G401.6 (cell line): Measurements from ENCODE around the gene FGF14.

Source experiments
- FAIRE-seq: peaks from 2 replicates; lab custom pipeline; 2012; peaks lifted over from hg19 to GRCh38; lab: Jason Lieb, UNC

FGF14 gene

GRCh38 chr13:101773062-101773461 is 628.8 kb downstream of the FGF14 start:
- no peak for FAIRE-seq

- FAIRE-seq = no peak
Measured at GRCh38 chr13:101767131-101767530, 634.7 kb downstream of the FGF14 start.

GRCh38 chr13:101763191-101763590 is 638.7 kb downstream of the FGF14 start:
- no peak for FAIRE-seq

- no peak for FAIRE-seq
Measured at GRCh38 chr13:101757446-101758039, 644.3 kb downstream of the FGF14 start.

GRCh38 chr13:101755228-101755887 is 646.5 kb downstream of the FGF14 start:
- no peak for FAIRE-seq

GRCh38 chr13:101752432-101752831 is 649.4 kb downstream of the FGF14 start:
- no peak for FAIRE-seq

- FAIRE-seq = no peak
Measured at GRCh38 chr13:101751488-101751887, 650.4 kb downstream of the FGF14 start.

GRCh38 chr13:101749584-101749983 is 652.3 kb downstream of the FGF14 start:
- FAIRE-seq = no peak

GRCh38 chr13:101747039-101747438 is 654.8 kb downstream of the FGF14 start:
- no peak for FAIRE-seq

- FAIRE-seq = no peak
Measured at GRCh38 chr13:101746513-101746912, 655.3 kb downstream of the FGF14 start.

GRCh38 chr13:101739382-101740178 is 662.3 kb downstream of the FGF14 start:
- FAIRE-seq = no peak

- no peak for FAIRE-seq
Measured at GRCh38 chr13:101738336-101738735, 663.5 kb downstream of the FGF14 start.

- FAIRE-seq = no peak
Measured at GRCh38 chr13:101736566-101736965, 665.3 kb downstream of the FGF14 start.

GRCh38 chr13:101730420-101731000 is 671.3 kb downstream of the FGF14 start:
- FAIRE-seq = no peak

- no peak for FAIRE-seq
Measured at GRCh38 chr13:101728615-101729014, 673.2 kb downstream of the FGF14 start.

- no peak for FAIRE-seq
Measured at GRCh38 chr13:101728021-101728420, 673.8 kb downstream of the FGF14 start.

- FAIRE-seq = no peak
Measured at GRCh38 chr13:101727118-101727517, 674.7 kb downstream of the FGF14 start.

- FAIRE-seq = no peak
Measured at GRCh38 chr13:101726681-101727080, 675.2 kb downstream of the FGF14 start.

- FAIRE-seq = no peak
Measured at GRCh38 chr13:101718496-101718895, 683.4 kb downstream of the FGF14 start.

- FAIRE-seq = no peak
Measured at GRCh38 chr13:101717353-101717752, 684.5 kb downstream of the FGF14 start.

- no peak for FAIRE-seq
Measured at GRCh38 chr13:101714195-101714594, 687.7 kb downstream of the FGF14 start.

- FAIRE-seq = no peak
Measured at GRCh38 chr13:101712026-101712348, 689.9 kb downstream of the FGF14 start.
